Subcutaneous adipose tissue (tissue), 4 donors: ENCODE measurements around the gene NISCH. TPM values are rescaled to one million over a fixed set of nuclear protein-coding genes. Genes with fewer than 3 reads are reported as not detected.

Experiments
- CTCF ChIP-seq: fragments of 450-650 bp; IDR thresholded peaks from one replicate; pipeline ENCODE4 v1.5.1; 2016; ENCODE audit warnings: low read depth, mild to moderate bottlenecking, control low read depth, antibody characterized with exemption, moderate library complexity
- total RNA-seq, 4 donors: library from RNA; depleted of rRNA; stranded (reverse); fragments of >200 nt; gene quantifications; one replicate each; pipeline ENCODE4 v1.1.0, GENCODE V29; 2016

NISCH gene
- total RNA-seq, 4 donors from 2014 or later, result 52.7 to 105 (median 71.5) TPM

GRCh38 chr3:52452126-52452525 is 3.3 kb upstream of the NISCH start:
- TF ChIP-seq CTCF, result no peak

GRCh38 chr3:52452570-52453221 is 2.7 kb upstream of the NISCH start:
- TF ChIP-seq CTCF, result no peak

DNA sequence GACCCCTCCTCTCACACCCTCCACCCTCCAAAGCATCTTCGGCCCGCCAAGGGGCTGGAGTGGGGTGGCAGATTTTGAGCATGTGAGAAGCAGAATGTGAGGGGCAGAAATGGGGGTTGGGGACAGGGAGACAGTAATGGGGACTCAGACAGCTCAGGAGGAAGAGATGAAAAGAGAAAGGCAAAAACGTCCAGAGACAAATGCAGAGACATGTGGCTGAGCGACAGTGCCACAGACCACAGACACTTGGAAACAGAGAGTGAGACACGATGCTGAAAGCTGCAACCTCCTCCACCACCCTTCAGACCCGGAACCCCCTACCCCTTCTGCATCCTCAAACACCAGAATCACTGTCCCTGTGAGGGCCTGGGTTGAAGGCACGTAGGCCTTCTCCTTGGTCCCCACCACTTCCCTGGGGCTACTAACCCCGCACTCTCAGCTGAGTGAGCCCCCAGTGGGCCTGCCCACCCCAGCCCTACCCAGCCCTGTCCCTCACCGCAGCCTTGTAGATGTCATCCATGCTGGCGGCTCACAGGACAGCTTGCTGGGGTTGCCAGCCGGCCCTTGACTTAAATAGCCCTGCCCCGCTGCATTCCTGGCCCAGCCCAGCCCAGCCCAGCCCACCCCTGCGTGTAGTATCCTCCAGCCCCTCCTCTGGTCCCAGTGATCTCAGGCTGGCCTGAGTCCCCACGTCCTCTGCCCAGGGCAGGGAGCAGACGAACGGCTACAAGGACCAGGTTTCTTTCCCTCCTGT is 1.7 kb upstream of the NISCH start, which contains the start of gene TNNC1:
Gene TNNC1, minus strand, starts transcription at position 546 of the 754 bp plus-strand sequence. Its CDS starts 26 bp downstream, at position 520.
- no peak for TF ChIP-seq CTCF

- TF ChIP-seq CTCF, result no peak
These were observed 1.0 kb upstream of the NISCH start for GRCh38 chr3:52454250-52454937.

DNA sequence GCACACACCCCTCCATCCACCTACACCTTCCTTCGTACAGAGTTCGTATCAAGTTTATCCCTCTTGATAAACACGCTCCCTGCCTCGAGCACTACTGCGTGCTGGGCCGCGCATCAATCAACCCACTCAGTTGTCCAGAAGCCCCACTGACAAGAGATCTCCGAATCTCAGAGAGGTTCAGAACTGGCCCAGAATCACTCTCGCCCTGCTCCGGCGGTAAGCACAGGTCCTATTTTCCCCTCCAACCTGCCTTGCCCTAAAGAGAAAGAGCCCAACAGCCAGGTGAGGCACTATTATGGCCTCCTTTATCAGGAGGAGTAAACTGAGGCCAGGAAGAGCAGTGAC is 494 bp upstream of the NISCH start:
- no peak for TF ChIP-seq CTCF

GRCh38 chr3:52456169-52456799 is 880 bp downstream of the NISCH start:
- TF ChIP-seq CTCF, result no peak

- no peak for TF ChIP-seq CTCF
These were observed 1.4 kb downstream of the NISCH start for GRCh38 chr3:52456800-52457183.
